K562 (cell line): ENCODE results near the gene TYW5. TPM values are rescaled to one million over a fixed set of nuclear protein-coding genes. Genes with fewer than 3 reads are reported as not detected.
A peak's percentile ranks its signal among the peaks of the same experiment; 100 is the strongest.

Source experiments
- HDAC1 ChIP-seq, 2 experiments: fragments of 450-650 bp; IDR thresholded peaks; 2 replicates each; pipeline ENCODE4 v1.6.1; 2016 to 2017; ENCODE audit warnings: inconsistent platforms in 1 of 2, mild to moderate bottlenecking in 1 of 2, moderate library complexity in 1 of 2
- JUND ChIP-seq, 2 experiments: IDR thresholded peaks; 2 replicates in 1 of 2; 3 replicates in 1 of 2; pipeline ENCODE4 v1.6.1; 2011; ENCODE audit warnings: borderline replicate concordance in 2 of 2, low read depth in 2 of 2, low read length in 2 of 2, improper control_type of control experiment in 1 of 2, missing biosample characterization in 1 of 2, missing genetic modification characterization in 1 of 2, missing genetic modification reagents in 1 of 2
- MAZ ChIP-seq, 2 experiments: fragments of 450-650 bp in 1 of 2; sonication (generic) in 1 of 2; formaldehyde crosslinking; IDR thresholded peaks in 1 of 2; conservative IDR thresholded peaks in 1 of 2; 2 replicates each; pipeline versions ENCODE4 v1.4.0 to v1.5.0; 2020; ENCODE audit warnings: mild to moderate bottlenecking in 1 of 2, missing genetic modification reagents in 1 of 2
- MTA1 ChIP-seq: fragments of 450-650 bp; IDR thresholded peaks from 2 replicates; pipeline ENCODE4 v1.6.1; 2017; ENCODE audit warnings: borderline replicate concordance
- MYC ChIP-seq, 2 experiments: fragments of 250-450 bp in 1 of 2; sonication (Bioruptor Pico) in 1 of 2; IDR thresholded peaks; 2 replicates each; pipeline versions ENCODE4 v1.5.1 to v1.6.1; 2012 to 2021; ENCODE audit warnings: low read depth in 2 of 2, borderline replicate concordance in 1 of 2, improper control_type of control experiment in 1 of 2, low read length in 1 of 2, mild to moderate bottlenecking in 1 of 2, moderate library complexity in 1 of 2
- PHF20 ChIP-seq: fragments of 450-650 bp; IDR thresholded peaks from 2 replicates; pipeline ENCODE4 v1.6.1; 2018; ENCODE audit not compliant: partially characterized antibody
- POLR2G ChIP-seq: fragments of 200-400 bp; formaldehyde crosslinking; IDR thresholded peaks from 2 replicates; pipeline ENCODE4 v1.6.1; 2017; ENCODE audit warnings: low read depth, mild to moderate bottlenecking, antibody characterized with exemption, low read length, moderate library complexity
- polyA plus RNA-seq, 8 experiments: library from polyadenylated mRNA; depleted of rRNA in 4 of 8; stranded (reverse) in 5 of 8; unstranded in 3 of 8; fragments of >200 nt; fragmentation: Nextera tagmentation in 2 of 8; fragmentation: Illumina TruSeq in 1 of 8; extraction: Ambion mirVana in 2 of 8; extraction: Trizol in 1 of 8; gene quantifications; 2 replicates each; pipeline versions ENCODE4 v1.2.1 to v1.2.3, GENCODE V29; 2011 to 2014; ENCODE audit warnings: inconsistent platforms in 1 of 8, missing spikeins in 1 of 8
- total RNA-seq, 7 experiments: library from RNA; depleted of rRNA in 6 of 7; stranded (reverse); fragments of >200 nt in 6 of 7; fragmentation: Illumina TruSeq in 2 of 7; extraction: Trizol in 2 of 7; gene quantifications; 2 replicates each; pipeline versions ENCODE4 v1.2.1 to v1.2.3, GENCODE V29; 2011 to 2021; ENCODE audit warnings: low replicate concordance in 1 of 7
- TF ChIP-seq, protein P1 (sequence below), 2 experiments: fragments of 250-450 bp in 1 of 2; fragments of 450-650 bp in 1 of 2; sonication (Bioruptor Pico) in 1 of 2; IDR thresholded peaks; 2 replicates each; pipeline versions ENCODE4 v1.6.1 to v1.8.0; 2016 to 2021; ENCODE audit warnings: mild to moderate bottlenecking in 2 of 2, moderate library complexity in 2 of 2, missing compliant biosample characterization in 1 of 2, missing genetic modification characterization in 1 of 2
- TF ChIP-seq, protein P2 (sequence below): fragments of 250-450 bp; sonication (Bioruptor Pico); IDR thresholded peaks from 2 replicates; pipeline ENCODE4 v1.4.0; 2020; ENCODE audit warnings: mild to moderate bottlenecking

TYW5 gene
- total and polyA plus RNA-seq, 9 of the 15 experiments (the other 6 are each of a cell fraction or from before 2014, with no cell fraction given): 3.6 to 7.7 (median 4.6) TPM

DNA sequence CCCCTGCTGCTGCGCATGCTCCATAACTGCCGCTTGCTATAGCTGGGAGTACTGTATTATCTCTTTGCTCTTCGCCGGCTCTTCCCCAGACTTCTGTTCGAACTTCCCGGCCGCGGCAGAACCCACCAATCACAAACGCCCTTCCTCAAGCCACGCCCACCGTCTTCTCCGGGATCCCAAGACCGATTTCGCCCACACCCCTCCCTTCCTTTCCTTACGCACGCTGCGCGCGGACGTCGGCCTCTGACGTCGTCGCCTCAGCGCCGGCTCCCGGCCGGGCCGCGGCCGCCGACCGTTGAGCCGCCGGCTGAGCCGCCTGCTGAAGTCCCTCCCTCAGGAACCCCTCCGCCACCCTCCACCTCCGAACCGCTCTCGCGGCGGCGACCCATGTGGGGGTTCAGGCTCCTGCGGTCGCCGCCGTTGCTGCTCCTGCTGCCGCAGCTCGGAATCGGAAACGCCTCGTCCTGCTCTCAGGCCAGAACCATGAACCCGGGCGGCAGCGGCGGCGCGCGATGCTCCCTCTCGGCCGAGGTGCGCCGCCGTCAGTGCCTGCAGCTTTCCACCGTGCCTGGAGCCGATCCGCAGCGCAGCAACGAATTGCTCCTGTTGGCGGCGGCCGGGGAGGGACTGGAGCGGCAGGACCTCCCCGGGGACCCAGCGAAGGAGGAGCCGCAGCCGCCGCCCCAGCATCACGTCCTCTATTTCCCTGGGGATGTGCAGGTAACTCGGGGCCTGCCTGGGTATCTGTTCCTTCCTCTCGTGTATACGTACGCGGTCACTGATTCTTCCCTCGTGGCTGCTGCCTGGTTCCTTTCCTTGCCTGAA, 44.0 kb downstream of the TYW5 start, which contains the start of gene C2orf69 (continued):
- TF ChIP-seq HDAC1 (IDR thresholded peaks at IDR 0.05): peak in 1 of 2 experiments; percentile 62; a peak in 1 of 4 replicates
- TF ChIP-seq MAZ (CRISPR knock-in tag; conservative IDR thresholded peaks at IDR 0.05 in 1 of 2, IDR thresholded peaks at IDR 0.05 in 1 of 2): peak in 1 of 2 experiments; percentile 55
- TF ChIP-seq PHF20: peak; percentile 73
- TF ChIP-seq, protein P1, sequence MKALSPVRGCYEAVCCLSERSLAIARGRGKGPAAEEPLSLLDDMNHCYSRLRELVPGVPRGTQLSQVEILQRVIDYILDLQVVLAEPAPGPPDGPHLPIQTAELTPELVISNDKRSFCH (CRISPR knock-in tag; IDR thresholded peaks at IDR 0.05): no peak
- TF ChIP-seq, protein P1 (tag; IDR thresholded peaks at IDR 0.05): peak; percentile 23; the same call in 1 of the 2 replicates
- TF ChIP-seq, protein P2, sequence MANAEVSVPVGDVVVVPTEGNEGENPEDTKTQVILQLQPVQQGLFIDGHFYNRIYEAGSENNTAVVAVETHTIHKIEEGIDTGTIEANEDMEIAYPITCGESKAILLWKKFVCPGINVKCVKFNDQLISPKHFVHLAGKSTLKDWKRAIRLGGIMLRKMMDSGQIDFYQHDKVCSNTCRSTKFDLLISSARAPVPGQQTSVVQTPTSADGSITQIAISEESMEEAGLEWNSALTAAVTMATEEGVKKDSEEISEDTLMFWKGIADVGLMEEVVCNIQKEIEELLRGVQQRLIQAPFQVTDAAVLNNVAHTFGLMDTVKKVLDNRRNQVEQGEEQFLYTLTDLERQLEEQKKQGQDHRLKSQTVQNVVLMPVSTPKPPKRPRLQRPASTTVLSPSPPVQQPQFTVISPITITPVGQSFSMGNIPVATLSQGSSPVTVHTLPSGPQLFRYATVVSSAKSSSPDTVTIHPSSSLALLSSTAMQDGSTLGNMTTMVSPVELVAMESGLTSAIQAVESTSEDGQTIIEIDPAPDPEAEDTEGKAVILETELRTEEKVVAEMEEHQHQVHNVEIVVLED (CRISPR knock-in tag): peak; percentile 97
- peak; percentile 94 for TF ChIP-seq POLR2G
- TF ChIP-seq MYC (IDR thresholded peaks at IDR 0.05; ENCODE audit: low read depth, low read length): peak; percentile 65; the same call in 1 of the 2 replicates
- 0 out of 2 replicates have a peak, but pooled peaks have one; percentile 39 for TF ChIP-seq MYC (CRISPR knock-in tag; IDR thresholded peaks at IDR 0.05; ENCODE audit: borderline replicate concordance, low read depth)
- TF ChIP-seq JUND (IDR thresholded peaks at IDR 0.05; ENCODE audit: borderline replicate concordance, low read depth, low read length): peak; percentile 32; the same call in 1 of the 2 replicates
- TF ChIP-seq JUND (tag; IDR thresholded peaks at IDR 0.05; ENCODE audit: borderline replicate concordance, low read depth, low read length): no peak
- TF ChIP-seq MTA1: peak; percentile 89
